GM21576 (cell line): ENCODE data around the gene SYNE1.

ENCODE experiments used
- ATAC-seq: cut with Tn5 transposase; IDR thresholded peaks from one replicate; pipeline ENCODE4 v1.9.1; 2021; ENCODE audit warnings: mild to moderate bottlenecking, moderate library complexity; ENCODE audit not compliant: unreplicated experiment

The SYNE1 gene

DNA sequence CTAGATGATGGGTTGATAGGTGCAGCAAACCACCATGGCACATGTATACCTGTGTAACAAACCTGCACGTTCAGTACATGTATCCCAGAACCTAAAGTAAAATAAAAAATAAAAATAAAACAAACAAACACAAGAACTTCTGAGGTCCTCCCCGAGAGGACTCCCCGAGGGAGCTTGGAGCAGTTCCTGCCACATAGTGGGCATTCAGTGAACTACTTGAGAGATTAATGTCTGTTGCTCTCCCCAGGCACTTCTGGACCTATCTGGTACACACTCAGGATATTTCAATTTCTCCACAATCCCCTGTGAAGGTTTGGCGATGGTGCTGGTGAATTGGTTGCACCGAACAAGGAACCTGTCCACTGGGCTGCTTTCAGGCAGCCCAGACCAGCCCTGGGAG lies 518.5 kb downstream of the SYNE1 start:
- ATAC-seq: no peak

DNA sequence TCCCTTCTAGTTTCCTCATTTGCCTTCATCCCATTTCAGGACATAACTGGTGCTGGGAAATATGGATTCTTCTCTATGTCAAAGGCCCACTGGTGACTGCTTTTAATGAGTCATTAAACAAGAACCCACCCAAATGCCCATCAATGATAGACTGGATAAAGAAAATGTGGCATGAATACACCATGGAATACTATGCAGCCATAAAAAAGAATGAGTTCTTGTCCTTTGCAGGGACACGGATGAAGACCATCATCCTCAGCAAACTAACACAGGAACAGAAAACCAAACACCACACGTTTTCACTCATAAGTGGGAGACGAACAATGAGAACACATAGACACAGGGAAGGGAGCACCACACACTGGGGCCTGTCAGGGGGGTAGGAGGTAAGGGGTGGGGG lies 518.9 kb downstream of the SYNE1 start:
- ATAC-seq: no peak

DNA sequence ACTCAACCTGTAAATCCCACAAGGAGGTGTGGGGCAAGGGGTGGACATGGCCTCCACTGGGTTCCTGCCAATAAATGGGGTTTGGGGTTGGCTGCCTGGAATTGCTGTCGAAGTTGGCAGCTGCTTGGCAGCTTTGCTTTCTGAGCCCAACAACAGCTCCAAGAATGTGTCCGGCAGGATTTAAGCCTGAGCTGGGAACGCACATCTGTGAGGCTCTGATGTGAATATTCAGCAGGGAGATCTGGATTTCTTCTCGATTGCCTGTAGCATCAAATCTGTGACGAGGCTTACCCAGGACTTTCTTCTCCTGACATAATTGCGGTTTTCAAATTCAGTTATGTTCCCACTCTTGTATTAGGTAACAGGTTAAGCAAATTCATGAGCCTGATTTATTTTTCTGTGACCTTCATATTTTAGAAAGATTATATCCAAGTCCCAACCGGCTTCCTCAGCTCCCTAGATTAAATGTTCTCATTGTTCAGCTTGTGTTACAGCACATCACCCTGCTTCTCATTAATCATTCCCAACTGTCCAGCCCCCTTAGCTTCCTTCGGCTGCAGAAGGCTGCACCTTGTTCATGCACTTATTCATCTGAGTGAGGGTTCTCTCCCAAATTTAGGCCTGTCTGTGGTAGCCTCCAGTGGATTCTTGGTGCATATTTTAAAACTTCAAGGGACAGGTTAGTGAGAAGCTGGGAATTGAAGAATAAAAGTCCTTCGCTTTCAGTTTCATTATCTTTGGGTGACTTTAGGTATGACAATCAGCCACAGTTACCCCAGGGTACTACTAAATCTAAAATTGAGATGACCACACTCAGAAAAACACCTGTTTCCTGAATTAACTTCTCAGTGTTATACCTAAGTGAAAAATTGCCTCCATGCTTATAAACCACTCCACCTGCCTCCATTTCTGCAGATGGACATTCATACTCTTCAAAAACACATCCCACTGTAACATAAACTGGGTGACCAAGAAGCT lies 519.7 kb downstream of the SYNE1 start:
- peak; percentile 83 for ATAC-seq

DNA sequence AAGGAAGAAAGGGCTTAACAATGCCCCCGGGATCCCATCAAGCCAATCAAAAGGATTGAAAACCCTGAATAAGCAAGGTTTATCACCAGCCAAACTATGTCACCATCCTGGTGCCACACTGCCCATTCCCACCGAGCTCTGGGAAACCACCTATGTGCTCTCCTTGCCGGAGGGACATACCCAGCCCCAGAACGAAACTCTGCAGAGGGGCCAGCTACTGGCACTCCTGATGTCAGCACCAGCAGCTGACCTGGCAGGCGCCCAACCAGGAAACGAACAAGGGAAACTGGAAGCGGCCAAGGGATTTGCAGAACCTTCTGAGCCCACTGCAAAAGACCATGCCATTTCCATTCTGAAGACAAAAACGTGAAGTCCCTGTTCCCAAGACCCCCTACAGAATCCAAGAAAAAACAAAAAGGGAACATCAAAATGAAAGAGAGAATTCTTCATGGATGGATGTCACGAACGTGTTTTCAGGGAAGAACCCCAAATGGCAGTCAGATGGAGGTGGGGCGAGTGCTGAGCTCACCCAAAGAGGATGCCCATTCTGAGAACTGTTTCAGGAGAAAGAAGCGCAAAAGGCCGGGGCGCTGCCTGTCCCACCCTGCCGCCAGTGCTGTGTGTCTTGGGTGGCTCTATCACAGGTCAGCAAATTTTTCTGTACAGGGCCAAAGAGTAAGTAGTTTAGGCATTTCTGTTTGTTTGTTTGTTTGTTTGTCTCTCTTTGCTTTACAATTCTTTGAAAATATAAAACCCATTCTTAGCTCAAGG lies 524.5 kb downstream of the SYNE1 start:
- no peak for ATAC-seq

DNA sequence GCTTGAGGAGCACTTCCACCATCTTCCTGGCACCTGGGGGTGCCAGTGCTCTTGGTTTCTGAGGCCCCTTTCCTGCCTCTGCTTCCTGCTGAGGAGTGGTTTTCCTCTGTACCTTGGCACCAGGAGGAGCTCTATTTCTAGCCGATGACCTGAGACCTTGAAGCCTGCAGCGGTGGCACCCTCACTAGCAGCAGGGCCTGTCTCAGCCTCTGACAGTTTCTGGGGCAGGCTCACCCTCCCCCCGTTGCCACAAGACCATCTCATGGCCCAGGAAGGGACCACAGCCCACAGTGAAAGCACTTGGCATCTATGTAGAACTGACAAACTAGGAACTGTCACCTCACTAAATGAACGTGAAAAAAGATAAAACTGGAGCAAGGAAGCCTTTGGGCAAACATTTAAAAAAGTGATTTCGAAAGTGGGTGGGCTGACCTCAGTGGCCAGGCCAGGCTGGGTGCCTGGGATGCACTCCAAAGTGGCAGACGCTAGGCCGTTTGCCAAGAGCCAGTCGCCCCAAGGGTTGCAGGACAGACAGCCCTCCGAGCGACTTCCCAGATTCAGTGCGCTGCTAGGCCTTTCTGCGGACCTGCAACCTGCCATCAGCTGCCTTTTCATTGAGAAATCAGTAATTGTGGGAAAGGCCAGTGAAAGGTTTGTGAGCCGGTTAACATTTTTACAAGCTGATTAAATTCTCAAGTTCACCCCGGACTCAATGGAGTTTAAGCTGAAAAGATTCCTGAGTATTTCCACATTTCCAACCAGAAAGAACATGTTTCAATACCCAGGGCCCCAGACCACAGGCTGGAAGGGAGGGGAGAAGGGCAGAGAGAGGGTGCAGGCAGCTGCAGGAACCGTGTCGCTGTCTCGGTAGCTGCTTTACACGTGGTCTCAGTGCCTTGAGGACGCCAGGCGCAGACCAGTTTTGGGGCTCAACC lies 526.0 kb downstream of the SYNE1 start:
- no peak for ATAC-seq

DNA sequence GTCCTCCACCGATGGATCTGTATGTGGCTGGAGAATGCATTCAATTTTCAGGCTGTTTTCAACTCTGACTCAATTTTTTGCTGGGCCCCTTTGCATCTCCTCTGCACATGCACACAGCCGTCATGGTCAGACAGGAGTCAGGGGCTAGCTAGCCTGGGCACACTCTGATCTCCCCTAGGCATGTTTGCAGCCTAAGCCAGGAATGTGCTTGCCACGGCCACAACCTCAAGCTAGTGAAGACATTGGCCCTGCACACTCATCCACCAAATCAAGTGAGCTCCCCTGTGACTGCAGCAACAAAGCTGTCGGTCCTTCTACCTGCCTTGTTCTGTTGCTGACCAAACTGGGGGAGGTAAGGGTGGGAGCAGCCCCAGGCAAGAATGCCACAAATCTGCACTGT lies 529.2 kb downstream of the SYNE1 start:
- no peak for ATAC-seq

DNA sequence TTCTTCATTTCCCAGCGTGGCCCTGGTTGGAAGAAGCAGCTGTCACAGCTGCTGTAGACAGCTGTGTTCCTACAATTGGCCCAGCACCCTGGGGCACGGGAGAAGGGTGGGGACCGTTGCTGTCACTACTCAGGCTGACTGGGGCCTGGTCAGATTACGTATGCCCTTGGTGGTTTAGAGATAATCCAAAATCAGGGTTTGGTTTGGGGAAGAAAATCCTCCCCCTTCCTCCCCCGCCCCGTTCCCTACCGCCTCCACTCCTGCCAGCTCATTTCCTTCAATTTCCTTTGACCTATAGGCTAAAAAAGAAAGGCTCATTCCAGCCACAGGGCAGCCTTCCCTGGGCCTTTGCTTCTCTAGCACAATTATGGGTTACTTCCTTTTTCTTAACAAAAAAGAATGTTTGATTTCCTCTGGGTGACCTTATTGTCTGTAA lies 537.0 kb downstream of the SYNE1 start:
- no peak for ATAC-seq

DNA sequence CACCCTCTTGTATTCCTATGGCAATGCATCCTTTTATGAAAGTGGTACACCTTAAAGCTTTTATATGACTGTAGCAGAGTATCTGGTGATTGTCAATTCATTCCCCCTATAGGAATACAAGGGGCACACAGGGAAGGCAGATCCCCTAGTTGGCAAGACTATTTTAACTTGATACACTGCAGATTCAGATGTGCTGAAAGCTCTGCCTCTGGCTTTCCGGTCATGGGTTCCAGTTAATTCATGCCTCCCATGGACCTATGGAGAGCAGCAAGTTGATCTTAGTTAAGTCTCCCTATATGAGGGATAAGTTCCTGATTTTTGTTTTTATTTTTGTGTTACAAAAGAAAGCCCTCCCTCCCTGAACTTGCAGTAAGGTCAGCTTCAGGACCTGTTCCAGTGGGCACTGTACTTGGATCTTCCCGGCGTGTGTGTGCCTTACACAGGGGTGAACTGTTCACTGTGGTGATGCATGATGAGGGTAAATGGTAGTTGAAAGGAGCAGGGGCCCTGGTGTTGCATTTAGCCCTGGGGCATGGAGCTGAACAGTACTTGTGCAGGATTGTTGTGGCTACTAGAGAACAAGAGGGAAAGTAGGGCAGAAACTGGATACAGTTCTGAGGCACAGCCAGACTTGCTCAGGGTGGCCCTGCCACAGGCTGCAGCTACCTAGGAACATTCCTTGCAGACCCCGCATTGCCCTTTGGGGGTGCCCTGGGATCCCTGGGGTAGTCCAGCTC lies 537.5 kb downstream of the SYNE1 start:
- ATAC-seq: no peak

DNA sequence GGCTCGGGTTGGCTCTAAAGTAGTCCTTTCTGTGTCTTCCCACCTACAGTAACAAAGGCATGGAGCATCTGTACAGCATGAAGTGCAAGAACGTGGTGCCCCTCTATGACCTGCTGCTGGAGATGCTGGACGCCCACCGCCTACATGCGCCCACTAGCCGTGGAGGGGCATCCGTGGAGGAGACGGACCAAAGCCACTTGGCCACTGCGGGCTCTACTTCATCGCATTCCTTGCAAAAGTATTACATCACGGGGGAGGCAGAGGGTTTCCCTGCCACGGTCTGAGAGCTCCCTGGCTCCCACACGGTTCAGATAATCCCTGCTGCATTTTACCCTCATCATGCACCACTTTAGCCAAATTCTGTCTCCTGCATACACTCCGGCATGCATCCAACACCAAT lies 538.5 kb downstream of the SYNE1 start:
- no peak for ATAC-seq

DNA sequence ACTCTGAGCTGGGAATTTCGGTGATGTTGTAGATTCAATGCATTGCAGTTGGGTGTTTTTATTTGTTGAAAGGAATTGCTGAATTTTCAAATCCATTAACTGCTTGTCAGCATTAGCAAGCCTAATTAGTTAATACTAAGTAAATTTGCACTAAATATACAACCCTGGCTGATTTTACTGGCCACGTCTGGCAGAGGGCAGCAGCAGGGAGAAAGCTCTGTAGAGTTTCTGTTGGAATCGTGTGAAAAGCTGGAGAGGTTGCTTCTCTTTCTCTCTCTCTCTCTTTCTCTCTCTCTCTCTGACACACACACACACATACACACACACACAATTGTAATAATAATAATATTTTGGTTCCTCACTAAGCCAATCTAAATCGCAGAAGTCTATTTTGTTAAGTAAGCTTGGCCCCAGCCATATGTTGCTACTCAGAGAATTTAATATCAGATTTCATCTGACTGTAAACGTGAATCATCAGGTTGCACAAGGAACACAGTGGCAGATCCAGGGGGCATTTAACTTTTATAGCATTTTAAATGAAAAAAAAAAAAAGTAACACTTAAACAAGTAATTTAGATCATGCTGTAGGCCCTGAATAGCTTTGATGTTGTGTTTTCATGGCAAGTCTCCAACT lies 540.2 kb downstream of the SYNE1 start:
- ATAC-seq: no peak

DNA sequence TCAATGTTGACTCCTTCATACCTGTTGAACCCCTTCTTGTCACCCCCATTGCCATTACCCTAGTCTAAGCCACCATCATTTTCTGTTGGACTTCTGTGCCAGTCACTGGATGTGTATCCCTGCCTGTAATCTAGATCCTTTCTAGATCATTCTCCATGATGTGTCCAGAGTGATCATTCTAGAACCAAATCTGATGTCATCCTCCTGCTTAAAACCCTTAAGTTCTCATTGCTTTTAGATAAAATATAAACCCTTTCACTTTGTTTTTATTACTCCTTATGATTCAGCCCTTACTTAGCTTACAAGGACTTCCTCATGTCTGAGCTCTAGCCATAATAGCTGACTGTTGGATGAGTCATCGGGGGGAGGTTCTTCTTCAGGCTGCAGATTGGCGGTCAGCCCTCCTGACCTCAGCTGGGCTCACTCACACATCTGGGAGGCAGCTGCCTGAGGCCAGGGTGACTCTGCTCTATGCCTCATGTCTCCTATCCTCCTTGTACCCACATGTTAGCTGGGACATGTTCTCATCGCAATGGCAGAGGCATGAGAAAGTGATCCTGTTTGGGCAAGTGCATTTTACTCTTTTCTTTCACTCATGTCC lies 542.1 kb downstream of the SYNE1 start:
- ATAC-seq: no peak

DNA sequence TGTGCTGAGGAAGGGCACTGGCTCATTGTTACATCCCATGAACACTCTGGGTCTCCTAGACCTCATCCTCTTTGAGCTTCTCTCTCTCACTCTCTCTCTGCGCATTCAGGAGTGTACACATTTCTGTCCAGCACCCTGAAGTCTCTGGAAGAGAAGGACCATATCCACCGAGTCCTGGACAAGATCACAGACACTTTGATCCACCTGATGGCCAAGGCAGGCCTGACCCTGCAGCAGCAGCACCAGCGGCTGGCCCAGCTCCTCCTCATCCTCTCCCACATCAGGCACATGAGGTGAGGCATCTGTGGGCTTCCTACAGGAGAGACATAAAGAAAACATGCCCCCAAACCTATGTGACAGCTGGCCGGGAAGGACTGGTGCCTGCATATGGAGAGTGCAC lies 542.9 kb downstream of the SYNE1 start:
- no peak for ATAC-seq

DNA sequence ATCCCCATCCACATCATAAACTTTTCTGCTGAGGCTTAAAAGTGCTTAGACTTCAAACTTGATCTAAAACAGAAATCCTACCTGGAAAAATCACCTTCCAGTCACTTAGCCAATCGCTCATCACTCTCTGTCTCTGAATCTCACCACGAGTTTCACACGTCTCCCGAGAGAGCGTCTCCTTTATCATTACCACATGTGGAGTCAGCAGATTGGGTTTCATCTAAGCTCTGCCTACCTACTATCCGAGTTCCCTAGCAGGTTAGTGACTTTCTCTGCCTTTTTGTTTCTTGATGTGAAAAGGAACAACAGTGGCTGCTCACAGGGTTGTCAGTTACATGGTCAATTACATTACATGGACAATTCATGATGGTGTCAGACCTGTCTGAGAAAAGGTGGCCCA lies 543.5 kb downstream of the SYNE1 start:
- no peak for ATAC-seq

DNA sequence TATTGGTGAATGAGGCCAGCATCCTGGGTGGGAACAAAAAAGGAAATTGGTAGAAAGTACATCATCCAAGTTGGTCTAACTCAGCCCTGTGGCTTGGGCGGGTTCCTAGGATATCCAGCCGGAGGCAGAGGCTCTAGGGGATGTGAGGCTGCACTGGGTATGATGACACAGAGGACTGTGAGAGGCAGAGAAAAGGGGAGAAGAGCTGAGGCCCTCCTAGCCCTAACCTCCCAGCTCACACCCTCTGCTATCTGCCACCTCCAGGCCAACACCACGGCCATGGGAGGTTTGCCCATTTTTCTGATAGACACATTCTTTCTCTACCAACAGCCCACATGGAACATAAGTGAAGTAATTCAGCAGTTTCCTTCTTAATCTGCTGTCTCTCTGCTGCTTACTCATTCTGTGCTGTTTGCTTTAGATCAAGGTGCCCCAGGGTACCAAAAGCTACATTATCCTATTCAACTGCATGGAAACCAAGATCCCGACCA lies 545.3 kb downstream of the SYNE1 start:
- no peak for ATAC-seq

DNA sequence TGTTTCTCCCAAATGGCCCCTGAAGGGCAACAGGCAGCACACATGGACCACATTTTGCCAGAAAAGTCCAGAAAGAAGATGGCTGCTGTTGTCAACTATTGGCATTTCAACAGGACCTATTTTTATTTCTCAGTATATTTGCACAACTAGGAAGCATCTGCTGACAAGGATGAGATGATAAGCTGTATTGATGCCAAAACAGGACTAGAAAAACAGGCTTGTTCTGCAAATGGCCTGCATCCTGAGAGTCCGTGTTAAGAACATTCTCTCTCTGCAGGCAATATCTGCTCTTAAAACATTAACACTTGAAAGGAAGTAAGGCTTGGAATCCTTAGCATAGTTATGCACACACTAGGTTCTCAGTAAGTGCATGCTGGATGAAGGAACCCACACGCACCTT lies 546.0 kb downstream of the SYNE1 start:
- no peak for ATAC-seq

DNA sequence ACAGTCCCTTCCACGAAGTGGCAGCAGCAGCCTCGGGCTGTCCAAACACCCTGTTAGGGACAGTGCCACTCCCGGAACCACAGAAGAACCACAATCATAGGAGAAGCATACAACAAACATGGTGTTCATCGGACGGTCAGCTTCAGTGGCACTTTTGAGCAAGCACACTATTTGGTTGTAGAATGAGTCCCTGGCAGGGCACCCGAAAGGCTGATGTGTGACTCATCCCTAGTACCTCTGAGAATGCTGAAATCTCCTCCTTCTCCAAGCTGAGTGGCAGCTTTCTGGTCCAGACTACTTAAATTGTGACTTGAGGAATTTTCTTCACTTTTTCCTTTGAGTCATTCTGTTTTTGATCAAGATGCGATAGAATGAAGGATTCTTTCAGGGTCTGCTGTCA lies 547.2 kb downstream of the SYNE1 start:
- no peak for ATAC-seq

DNA sequence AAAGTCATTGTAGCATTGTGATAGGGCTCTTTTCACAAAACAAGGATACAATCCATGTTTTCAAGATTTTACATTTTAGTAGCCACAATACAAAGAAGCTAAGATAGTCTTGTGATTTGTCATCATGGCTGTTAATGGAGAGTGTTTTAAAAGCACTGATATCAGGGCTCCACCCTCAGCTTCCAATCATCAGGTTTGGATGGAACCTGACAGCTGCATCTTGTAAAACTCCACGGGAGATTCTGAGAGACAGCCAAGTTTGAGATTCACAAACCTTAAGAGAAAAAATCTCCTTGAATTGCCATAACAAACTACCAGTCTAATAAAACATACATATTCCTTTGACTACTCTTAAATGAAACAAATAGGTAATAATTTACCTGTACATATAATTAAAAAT lies 549.5 kb downstream of the SYNE1 start:
- ATAC-seq: no peak

DNA sequence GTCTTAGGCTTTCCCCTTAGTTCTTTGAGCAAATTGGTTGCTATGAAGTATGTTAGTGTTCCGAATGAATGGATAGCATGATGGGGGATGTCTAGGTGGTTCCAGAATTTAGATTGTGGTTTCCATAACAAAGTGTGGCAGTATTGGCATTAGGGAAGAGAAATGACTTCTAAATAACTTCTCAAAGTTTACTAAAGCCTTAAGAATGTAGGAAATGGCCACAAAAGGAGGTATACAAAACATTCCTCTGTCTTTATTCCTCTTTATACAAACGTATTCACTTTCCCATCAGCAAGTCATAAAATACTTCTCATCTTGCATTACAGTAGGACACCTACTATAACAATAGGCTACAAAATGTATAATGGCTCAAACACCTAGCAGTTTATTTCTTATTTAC lies 550.1 kb downstream of the SYNE1 start:
- ATAC-seq: no peak

DNA sequence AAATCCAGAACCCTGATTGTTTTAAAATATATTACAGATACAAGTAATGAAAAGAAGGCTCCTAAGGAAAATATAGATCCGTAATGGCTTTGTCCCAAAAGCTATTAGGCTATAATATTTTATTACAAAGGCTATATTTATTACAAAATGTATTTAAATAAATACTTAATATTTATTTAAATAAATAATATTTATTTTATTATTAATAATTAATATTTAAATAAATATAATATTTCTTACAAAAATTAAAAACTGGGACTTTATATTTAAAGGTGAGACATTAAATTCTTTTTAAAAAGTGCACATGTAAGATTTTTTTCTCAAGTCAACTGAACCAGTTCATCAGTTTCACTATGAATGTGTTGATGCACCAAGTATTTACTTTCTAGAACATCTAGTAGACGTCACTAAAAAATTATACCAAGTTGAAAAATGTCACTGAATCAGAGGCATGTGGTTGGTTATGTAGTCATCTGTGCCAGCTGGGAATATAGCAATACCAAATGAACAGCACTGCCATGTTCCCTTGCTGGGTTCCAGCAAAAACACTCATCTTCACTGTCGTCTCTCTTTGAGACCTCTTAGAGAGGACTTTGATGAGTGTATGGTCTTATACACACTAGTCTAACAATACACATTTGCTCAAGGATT lies 550.8 kb downstream of the SYNE1 start:
- ATAC-seq: no peak
